Measurements from ENCODE around the gene MAPK4.
"Not testable (repeated sequence)": the region's sequence is repeated elsewhere in the genome, so short reads cannot be mapped to it uniquely, and the experiment has no call there.

The MAPK4 gene

GRCh38 chr18:50559752-50560680 lies at the start of gene MAPK4:
TSS of gene MAPK4 (plus strand) at chr18:50560087. CDS start at chr18:50663959, 103,872 bp downstream.
- DNase-seq = peak; percentile 71
- Histone ChIP-seq H3K27me3 (ENCODE audit: insufficient read depth, low read depth, severe bottlenecking) (no peaks in the 10 kb centered on the region), H3K4me3 (ENCODE audit: low read depth, low read length) (peak within 1 kb of the TSS; percentile 86), H3K9me3 (ENCODE audit: severe bottlenecking) (peaks cover 2% of the 10 kb centered on the region), H3K36me3 (peaks cover 3% of the 10 kb centered on the region; the same call in 1 of the 2 replicates), H3K27ac (peak within 1 kb of the TSS; percentile 82)
- TF ChIP-seq CTCF (IDR thresholded peaks at IDR 0.05; ENCODE audit: low read depth, low read length) = 0 out of 2 replicates have a peak, but pooled peaks have one; percentile 15

DNA sequence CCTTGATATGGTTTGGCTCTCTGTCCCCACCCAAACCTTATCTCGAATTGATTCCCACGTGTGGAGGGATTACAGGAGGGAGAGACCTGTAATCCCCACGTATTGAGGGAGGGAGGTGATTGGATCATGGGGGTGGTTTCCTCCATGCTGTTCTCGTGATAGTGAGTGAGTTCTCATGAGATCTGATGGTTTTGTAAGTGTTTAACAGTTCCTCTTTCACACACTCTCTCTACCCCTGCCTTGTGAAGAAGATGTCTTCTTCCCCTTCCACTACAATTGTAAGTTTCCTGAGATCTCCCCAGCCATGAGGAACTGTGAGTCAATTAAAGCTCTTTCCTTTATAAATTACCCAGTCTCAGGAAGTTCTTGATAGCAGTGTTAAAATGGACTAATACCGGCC lies 42.6 kb upstream of the MAPK4 start:
- H3K27ac ChIP-seq; H3K27me3 ChIP-seq (ENCODE audit: insufficient read depth, low read depth, severe bottlenecking); H3K36me3 ChIP-seq; H3K9me3 ChIP-seq (ENCODE audit: severe bottlenecking); DNase-seq; H3K4me3 ChIP-seq (ENCODE audit: low read depth, low read length): not testable (repeated sequence)

GRCh38 chr18:50518787-50519546 lies 40.9 kb upstream of the MAPK4 start:
- Histone ChIP-seq H3K36me3 (no peaks in the 10 kb centered on the region), H3K9me3 (ENCODE audit: severe bottlenecking) (no peaks in the 10 kb centered on the region), H3K27me3 (ENCODE audit: insufficient read depth, low read depth, severe bottlenecking) (no peaks in the 10 kb centered on the region), H3K4me3 (ENCODE audit: low read depth, low read length) (no peak overlapping the region), H3K27ac (no peak overlapping the region)
- DNase-seq = no peak
- TF ChIP-seq CTCF (IDR thresholded peaks at IDR 0.05; ENCODE audit: low read depth, low read length) = no peak

- TF ChIP-seq CTCF (IDR thresholded peaks at IDR 0.05; ENCODE audit: low read depth, low read length) = no peak
- no peak for DNase-seq
- Histone ChIP-seq H3K9me3 (ENCODE audit: severe bottlenecking) (no peaks in the 10 kb centered on the region), H3K36me3 (no peaks in the 10 kb centered on the region), H3K4me3 (ENCODE audit: low read depth, low read length) (no peak overlapping the region), H3K27me3 (ENCODE audit: insufficient read depth, low read depth, severe bottlenecking) (no peaks in the 10 kb centered on the region), H3K27ac (no peak overlapping the region)
These were observed 36.7 kb upstream of the MAPK4 start for GRCh38 chr18:50523165-50523564.

DNA sequence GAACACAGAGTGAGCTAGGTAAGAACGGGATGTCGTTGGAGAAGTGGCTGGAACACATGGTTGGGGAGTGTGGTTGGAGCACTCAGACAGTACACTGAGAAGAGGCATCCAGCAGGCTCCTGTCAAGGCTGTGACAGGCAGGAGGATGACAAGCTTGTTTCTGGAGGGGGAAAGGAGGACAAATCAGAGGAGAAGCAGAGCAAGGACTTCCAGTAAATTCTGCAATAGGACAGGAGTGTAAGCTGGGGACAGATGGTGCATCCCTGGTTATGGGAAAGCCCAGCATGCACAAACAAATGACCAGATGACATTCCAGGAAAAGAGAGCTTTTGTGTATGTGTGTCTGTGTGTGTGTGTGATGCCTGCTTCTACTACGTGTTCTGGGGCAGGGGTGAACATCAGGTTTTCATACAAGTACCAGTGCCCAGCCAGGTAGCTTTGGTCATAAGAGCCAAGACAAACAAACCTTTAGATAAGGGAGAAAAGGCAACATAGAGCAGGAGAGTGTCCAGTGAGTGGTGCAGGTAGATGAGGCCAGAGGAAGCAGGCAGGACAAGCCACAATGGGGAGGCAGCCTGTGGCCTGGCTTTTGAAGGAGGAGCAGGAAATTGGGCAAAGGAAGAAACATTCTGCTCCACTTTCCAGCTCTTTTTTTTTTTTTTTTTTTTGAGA lies 32.1 kb upstream of the MAPK4 start:
- Histone ChIP-seq H3K27me3 (ENCODE audit: insufficient read depth, low read depth, severe bottlenecking) (no peaks in the 10 kb centered on the region), H3K4me3 (ENCODE audit: low read depth, low read length) (no peak overlapping the region), H3K9me3 (ENCODE audit: severe bottlenecking) (no peaks in the 10 kb centered on the region), H3K27ac (no peak overlapping the region), H3K36me3 (no peaks in the 10 kb centered on the region)
- DNase-seq = no peak
- no peak for TF ChIP-seq CTCF (IDR thresholded peaks at IDR 0.05; ENCODE audit: low read depth, low read length)

DNA sequence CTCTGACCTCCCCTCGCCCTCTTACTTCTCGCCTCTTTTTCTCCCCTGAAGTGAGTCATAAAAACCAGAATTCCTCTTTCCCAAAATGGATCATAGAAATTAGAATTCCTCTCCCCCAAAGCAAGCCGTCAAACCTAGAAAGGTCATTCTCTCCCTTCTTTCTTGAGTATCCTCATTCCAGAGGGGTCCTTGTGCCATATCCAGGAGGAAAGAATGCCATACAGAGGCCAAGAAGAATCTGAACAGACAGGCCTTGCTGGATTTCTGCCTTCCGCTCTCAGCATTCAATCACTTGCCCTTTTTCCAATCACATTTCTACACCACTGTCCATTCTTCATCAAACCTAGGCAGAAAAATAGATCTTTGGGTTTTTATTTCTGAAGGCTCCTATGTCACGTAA lies 31.1 kb upstream of the MAPK4 start:
- Histone ChIP-seq H3K9me3 (ENCODE audit: severe bottlenecking) (peaks cover 3% of the 10 kb centered on the region), H3K4me3 (ENCODE audit: low read depth, low read length) (no peak overlapping the region), H3K36me3 (no peaks in the 10 kb centered on the region), H3K27me3 (ENCODE audit: insufficient read depth, low read depth, severe bottlenecking) (no peaks in the 10 kb centered on the region), H3K27ac (no peak overlapping the region)
- TF ChIP-seq CTCF (IDR thresholded peaks at IDR 0.05; ENCODE audit: low read depth, low read length) = no peak
- DNase-seq = no peak

- not testable (repeated sequence) for H3K9me3 ChIP-seq (ENCODE audit: severe bottlenecking); DNase-seq
These were observed 26.1 kb upstream of the MAPK4 start for GRCh38 chr18:50533822-50534221.

GRCh38 chr18:50544476-50544875 lies 15.4 kb upstream of the MAPK4 start:
- H3K27me3 ChIP-seq (ENCODE audit: insufficient read depth, low read depth, severe bottlenecking); DNase-seq; H3K4me3 ChIP-seq (ENCODE audit: low read depth, low read length); H3K36me3 ChIP-seq; H3K27ac ChIP-seq; H3K9me3 ChIP-seq (ENCODE audit: severe bottlenecking): not testable (repeated sequence)

More at GRCh38 chr18:50533822-50534221, 26.1 kb upstream of the MAPK4 start:
- H3K27ac ChIP-seq; H3K27me3 ChIP-seq (ENCODE audit: insufficient read depth, low read depth, severe bottlenecking); H3K36me3 ChIP-seq; H3K4me3 ChIP-seq (ENCODE audit: low read depth, low read length): not testable (repeated sequence)
